ENCODE measurements around the gene AKAP10.
"Not testable (repeated sequence)": the region's sequence is repeated elsewhere in the genome, so short reads cannot be mapped to it uniquely, and the experiment has no call there.

The AKAP10 gene

DNA sequence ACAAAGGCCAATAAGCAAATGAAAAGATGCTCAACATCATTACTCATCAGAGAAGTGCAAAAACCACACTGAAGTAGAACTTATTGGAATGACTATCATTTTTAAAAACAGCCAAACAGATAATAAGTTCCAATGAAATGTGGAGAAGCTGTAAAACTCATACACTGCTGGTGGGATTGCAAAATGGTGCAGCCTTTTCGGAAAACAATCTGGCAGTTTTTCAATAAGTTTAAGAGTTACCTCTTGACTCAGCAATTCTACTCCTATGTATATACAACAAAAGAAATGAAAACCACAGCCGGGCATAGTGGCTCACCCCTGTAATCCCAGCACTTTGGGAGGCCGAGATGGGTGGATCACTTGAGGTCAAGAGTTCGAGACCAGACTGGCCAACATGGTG is 49.3 kb downstream of the AKAP10 start:
- DNase-seq (ENCODE audit: low read depth, low spot score): no peak

DNA sequence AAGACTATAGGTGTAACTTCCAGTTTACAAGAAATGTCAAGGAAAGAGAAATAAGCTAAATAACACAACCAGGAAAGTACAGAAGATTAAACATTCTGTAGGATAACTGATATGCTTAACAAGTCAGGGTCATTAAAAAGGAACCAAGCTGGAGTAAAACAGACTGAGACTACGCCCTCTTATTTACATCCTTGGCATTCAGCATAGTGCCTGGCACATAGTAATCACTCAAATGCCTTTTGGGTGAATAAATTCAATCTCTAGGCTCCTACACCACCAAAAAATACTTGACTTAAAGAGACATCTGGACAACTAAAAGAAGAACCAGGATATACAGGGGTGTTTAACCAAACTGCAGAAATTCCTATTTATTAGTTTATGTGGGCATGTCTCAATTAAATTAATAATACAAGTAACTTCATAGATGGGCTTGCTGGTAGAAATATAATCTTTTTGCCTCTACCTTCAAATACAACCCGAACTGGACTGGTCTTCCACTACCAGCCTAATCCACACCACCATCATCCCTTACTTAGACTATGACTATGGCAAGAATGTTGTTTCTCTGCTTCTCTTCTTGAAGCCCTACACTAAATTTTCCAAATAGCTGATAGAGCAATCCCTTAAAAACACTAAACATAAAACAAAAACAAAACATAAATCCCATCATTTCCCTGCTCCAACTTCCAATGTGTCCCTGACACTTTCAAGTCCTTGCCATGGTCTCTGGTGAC is 62.2 kb downstream of the AKAP10 start:
- DNase-seq (ENCODE audit: low read depth, low spot score): no peak

DNA sequence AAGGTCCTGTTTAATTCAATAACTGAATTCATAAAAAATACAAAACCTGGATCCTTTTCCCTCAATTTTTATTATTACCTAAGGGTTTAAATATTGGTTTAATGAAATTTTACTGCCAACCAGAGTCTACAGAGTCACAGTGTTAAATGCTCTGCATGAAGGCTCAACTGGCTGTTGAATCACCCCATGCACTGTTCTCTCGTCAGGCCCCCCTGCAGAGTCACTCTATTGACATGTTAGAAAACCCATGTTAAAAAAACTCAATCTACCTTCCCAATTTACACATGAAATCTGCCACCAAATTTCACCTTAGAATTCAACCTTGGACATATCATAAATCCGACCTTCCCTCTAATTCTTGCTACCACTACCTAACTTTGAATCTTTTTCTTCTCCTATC is 66.6 kb downstream of the AKAP10 start:
- no peak for DNase-seq (ENCODE audit: low read depth, low spot score)

DNA sequence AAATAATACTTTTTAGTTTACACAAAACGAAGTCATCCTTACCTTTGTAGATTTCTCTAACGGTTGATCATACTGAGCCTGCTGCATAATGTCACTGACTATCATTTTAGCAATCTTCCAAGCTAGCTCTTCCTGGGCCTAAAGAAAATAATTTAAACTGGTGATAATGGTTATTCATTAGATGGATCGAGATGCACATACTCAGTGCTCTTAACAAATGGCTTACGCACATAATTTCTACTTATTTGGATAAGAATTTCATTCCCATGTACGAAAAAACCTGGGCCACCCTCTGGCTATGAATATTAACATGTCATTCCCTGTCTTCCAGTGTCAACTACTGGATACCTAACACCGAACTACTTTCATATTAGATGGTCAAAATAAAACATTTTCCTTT is 68.5 kb downstream of the AKAP10 start:
- no peak for DNase-seq (ENCODE audit: low read depth, low spot score)

DNA sequence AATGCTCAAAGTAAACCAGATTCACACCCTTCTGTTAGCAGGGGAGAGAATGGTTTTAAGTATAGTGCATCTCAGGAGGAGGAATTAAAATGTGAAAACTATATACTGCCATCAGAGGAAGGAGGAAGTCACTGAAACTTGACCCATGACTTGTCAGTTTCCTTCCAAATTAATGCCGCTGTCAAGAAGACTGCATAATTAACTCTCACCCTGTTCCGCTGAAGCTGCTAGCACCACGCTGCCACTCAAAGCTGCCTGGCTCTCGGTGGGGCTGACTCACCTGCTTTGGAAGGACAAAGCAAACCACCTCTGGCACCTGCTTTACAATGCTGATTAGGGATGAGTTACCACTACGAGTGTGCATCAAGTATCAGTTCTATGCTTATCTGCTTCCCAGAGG is 72.1 kb downstream of the AKAP10 start:
- no peak for DNase-seq (ENCODE audit: low read depth, low spot score)

DNA sequence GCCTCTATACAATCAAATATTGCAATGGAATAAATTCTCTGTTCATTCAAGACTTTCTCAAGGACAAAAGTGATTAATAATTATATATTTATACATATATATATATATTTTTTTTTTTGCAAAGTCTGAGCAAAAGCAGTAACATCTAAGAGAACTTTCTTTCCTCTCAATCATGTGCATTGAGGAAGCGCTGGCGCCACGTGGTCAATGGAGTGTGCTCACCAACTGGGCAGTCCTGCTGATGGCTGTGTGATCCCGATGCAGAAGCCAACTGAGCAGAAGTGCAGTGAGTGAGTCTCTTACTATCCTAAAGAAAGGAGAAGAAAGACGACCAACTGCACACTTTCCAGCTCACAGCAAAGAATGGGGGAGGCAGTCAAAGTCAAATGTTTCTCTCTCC is 72.7 kb downstream of the AKAP10 start:
- no peak for DNase-seq (ENCODE audit: low read depth, low spot score)

DNA sequence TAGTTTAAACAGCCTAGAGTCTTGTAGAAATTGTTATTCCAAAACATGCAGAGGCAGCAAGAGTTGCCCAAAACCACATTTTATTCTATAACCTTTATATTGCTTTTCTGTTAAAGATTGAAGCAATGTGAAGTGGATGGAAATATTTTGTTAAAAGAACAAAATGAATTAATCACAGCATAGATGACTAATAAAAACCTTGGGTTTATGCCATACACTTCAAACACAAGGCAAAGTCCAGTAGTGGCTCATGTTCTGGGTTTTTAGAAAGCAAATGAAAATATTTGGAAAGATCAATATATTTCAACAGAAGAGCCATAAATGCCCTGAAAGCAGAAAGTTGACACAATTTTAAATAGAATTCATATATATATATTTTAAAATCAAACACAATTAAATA is 73.2 kb downstream of the AKAP10 start:
- DNase-seq (ENCODE audit: low read depth, low spot score): no peak

DNA sequence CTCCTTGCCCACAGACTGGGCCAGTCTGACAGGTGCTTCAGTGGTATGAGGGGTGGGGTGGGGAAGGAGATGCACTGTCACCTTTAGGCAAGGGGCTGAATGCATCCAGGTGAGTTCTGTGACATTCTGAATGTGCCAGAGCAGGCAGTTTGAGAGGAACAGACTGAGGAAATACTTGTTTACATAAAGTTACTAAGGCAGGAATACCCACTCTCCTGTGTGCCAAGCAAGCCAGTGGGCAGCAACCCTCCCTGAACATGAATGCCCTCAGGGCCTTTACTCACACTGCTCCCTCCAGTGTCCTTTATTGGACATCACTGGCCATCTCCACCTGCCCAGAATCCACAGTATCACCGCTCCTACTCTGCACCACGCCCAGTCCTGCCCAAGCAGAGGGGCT is 76.8 kb downstream of the AKAP10 start:
- no peak for DNase-seq (ENCODE audit: low read depth, low spot score)

DNA sequence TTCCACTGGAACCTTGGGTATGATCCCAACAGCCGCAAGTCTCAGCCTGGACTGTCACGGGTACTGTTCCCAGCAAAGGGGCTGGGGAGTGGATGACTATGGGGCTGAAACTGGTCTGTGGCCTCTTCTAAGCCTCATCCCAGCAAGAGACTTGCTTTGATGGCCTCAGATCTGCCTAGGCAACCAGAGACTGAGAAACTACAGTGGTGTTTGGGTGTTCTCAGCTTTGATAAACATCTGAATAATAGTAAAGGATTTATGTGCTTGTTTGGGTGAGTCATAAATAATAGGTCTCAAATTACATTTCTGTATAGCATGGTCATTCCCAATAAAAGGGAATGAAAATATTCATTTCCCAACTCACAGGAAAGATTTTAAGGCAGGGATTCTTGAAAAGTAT is 79.7 kb downstream of the AKAP10 start:
- no peak for DNase-seq (ENCODE audit: low read depth, low spot score)

DNA sequence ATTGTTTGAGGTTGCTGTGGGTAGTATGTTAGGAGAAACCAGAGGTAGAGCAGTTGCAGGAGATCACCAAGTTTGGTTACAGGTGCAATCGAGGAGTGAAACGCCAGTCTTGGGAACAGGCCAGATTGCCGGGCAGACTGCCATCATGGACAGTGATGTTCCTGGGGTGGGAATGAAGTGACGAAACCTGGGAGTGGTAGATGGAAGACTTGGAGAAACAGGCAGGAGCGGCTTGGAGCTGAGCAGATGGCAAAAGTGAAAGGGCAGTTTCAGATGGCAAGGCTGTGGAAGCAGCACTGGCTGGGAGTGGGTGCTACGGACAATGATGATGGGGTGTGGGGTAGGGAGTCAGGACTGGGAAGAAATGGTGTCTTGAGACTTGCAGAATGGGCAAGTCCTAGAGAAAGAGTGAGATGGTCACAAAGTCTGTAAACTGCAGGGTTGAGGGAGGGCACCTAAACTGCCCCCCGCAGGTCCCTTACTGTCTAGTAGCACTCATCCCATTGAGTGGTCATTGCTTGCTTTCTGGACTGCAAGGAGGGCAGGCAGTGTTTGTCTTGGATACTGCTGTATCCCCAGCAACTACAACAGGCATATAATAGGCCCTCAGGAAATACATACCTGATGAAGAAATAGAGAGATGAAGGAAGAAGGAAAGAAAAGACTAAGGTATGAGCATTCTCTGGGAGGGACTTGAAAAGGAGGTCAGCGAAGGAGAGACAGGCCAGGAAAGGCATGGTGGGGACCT is 80.4 kb downstream of the AKAP10 start:
- no peak for DNase-seq (ENCODE audit: low read depth, low spot score)

DNA sequence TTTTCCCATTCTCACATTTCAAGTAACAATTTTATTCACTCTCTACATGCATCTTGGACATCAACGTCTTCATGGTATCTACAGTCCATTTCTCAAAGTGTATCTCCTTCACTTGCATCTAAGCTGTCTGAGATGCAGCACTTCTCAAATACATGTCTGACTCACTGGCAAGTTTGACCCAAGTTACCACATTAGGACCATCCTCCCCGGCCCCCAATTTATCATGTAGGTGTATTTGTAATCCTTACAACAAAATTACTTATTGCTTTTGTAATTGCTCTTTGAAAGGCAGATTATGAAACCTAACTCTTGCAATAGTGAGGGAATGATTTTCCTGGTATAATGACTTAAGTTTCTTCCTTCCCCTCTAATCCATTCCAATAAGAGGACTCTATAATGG is 80.9 kb downstream of the AKAP10 start:
- no peak for DNase-seq (ENCODE audit: low read depth, low spot score)

DNA sequence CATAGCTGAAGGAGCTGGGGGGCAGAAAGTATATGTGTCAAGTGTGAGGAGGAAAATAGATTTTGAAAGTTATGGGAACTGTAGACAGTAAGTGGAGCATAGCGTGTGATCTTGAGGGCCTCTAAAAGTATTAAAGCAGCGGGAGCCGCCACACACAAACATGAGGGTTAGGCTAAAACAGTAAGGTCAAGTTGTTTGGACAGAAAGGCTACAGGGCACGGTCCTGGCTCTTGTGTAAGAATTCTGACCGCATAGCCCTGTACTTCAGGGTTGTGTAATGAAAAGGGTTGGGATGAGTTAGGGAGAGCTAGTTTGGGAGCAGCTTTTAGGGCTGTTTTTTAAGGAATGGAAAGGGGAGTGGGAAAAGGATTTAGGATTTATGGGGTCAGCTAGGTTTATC is 87.1 kb downstream of the AKAP10 start:
- not testable (repeated sequence) for DNase-seq (ENCODE audit: low read depth, low spot score)

DNA sequence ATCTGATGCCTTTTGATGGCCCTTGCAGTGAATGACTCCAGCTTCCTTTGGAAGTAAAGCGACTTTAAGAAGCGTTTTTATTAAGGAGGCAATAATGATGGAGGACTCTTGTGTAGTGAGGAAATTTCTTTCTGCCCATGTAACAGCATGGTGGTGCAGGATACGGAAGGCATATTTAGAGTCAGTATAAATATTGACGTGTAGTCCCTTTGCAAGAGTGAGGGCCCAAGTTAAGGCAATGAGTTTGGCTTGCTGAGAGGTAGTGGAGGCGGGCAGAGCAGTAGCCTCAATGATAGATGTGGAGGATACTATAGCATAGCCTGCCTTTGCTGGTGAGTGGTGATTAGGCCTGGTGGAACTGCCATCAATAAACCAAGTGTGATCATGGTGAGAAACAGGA is 87.6 kb downstream of the AKAP10 start:
- not testable (repeated sequence) for DNase-seq (ENCODE audit: low read depth, low spot score)

DNA sequence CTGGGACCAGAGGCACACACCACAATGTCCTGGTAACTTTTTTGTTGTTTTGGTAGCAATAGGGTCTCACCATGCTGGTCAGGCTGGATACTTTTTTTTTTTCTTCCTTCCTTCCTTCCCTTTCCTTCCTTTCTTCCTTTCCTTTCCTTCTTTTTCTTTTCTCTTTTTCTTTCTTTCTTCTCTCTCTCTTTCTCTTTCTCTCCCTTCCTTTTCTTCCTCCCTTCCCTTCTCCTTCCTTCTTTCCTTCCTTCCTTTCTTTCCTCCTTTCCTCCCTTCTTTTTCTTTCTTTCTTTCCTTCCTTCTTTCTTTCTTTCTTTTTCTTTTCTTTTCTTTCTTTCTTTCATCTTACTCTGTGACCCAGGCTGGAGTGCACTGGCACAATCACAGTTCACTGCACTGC is 91.5 kb downstream of the AKAP10 start:
- DNase-seq (ENCODE audit: low read depth, low spot score): no peak

DNA sequence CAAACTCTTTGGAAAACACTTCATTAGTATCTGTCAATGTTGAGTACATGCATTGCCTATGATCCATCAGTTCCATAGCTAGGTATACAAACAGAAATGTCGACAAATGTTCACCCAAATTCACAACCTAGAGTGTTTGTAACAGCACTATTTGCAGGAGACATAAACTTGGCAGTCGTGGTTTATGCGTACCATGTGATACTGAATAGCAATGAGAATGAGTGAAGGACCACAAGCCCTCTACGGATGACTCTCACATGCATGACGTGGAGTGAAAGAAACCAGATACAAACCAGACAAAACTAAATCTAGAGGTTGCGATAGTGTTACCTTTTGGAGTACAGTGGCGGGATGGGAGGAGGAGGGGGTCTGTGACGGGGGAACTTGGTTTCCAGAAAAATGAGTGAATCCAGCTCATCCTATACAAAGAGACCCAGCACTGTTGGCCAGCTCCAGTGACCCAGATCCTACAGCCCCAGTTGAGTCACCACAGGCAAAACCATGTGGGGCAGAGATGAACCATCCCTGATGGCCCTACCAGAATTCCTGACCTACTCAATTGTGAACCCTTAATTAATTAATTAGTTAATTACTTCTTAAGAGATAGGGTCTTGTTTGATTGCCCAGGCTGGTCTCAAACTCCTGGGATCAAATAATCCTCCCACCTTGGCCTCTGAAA is 94.0 kb downstream of the AKAP10 start:
- DNase-seq (ENCODE audit: low read depth, low spot score): no peak

DNA sequence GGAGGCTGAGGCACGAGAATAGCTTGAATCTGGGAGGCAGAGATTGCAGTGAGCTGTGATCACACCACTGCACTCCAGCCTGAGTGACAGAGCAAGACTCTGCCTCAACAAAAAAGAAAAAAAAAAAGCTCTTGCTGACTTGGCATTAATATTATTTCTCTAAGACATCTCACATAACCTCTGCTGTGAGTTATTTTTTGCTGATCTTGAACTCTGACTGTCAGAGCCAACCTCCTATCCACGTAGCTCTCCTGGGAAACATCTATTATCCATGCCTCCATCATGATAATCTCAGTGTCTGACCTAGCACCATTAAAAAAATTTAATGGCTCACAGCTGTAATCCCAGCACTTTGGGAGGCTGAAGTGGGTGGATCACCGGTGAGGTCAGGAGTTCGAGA is 97.2 kb downstream of the AKAP10 start:
- DNase-seq (ENCODE audit: low read depth, low spot score): no peak

DNA sequence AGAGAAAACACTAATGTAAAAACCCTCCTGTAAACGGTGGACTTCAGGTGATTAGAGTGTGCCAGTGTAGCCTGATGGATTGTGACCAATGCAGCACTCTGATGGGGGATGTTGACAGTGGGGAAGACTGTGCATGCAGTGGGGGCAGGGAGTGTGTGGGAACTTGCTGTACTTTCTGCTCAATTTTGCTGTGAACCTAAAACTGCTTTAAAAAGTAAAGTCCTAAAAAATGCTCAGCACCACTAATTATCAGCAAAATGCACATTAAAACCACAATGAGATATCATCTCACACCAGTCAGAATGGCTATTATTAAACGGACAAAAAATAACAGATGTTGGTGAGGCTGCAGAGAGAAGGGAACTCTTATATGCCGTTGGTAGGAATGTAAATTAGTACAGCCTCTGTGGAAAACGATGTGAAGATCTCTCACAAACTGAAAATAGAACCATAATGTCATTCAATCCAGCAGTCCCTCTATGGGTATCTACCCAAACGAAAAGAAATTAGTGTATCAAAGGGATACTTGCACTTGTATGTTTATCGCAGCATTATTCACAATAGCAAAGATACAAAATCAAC is 100.2 kb downstream of the AKAP10 start:
- no peak for DNase-seq (ENCODE audit: low read depth, low spot score)

DNA sequence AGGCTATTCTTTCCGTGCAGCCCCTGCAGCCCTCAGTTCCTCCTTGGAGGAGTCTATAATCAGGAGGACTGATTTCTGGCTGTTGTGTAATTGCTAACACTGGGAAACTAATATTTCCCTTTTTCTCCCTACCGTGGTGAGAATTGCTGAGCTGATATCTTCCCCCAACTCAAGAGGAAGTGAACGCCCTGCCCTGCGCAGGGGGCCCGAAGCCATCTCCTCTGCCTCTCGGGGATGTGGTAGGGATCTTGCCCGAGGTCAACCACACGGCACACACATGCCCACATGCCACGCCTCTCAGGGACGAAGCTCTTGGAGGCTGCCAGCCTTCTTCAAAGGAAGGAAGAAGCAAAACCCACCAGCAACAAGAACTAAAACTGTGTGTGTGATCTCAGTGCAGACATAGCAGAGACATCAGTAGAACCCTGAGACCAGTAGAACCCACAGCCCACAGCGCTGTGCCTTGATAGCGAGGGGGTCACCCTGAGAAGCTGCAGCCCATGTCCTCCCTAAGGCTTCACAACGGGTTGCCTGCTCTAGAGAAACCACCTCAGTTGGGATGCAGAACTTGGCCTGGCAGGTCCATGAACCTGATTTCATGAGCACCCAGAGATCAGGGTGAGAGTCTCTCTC is 101.0 kb downstream of the AKAP10 start:
- no peak for DNase-seq (ENCODE audit: low read depth, low spot score)

DNA sequence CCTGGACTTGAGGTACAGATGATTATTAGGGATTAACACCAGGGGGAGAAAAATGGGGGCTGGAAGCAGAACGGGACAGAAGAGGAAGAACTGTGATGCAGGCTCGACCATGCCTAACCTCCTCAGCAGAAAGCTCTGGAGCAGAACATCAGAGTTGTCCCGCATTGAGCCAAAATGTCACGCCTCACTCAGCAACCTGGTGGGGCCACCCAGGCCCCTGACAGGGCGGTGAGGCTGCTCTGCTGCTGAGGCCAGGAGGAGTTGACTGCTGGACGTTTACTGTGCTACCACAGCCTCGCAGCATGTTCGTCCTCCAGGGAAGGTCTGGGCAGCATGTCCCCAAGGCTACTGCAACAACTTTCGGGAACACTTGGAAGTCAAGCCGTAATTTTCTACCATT is 103.4 kb downstream of the AKAP10 start:
- DNase-seq (ENCODE audit: low read depth, low spot score): no peak

DNA sequence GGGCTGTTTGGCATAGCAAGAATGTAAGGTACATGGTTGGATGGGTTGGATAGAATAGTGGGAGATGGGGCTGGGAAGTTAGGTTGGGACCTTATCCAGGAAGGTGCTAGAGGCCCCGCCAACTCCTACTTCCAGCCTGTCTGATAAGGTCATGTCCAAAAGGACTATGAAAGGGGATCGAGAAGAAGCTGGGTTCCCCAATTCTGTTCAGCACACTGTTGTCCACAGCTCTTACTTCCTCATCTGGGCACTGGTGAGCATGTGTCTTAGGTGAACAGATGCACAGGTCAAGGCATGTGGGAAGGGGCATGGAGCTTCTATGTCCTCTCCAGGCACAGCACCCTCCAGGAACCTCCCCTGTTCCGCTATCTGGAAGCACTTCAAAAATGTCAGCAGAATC is 104.3 kb downstream of the AKAP10 start:
- DNase-seq (ENCODE audit: low read depth, low spot score): no peak

DNA sequence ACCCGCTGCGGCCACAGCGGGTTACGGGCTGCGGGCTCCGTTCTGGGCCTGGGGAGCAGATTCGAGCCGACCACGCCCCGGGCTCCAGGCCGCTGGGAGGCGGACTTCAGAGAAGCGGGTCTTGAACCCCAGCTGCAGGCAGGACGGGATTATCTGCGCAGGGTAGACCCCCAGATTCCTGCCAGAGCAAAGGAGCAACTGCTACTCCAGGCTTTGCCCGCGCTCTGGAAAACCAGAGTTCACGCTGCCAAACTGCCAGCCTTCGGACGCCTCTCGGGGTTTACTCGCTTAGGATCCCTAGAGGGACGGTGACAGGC is 109.6 kb downstream of the AKAP10 start:
- no peak for DNase-seq (ENCODE audit: low read depth, low spot score)
